Measurements from ENCODE around the gene DSE. TPM values are rescaled to one million over a fixed set of nuclear protein-coding genes. Genes with fewer than 3 reads are reported as not detected.

DSE gene
- total RNA-seq, 1 donor from 2014 or later, result 80.5 TPM

GRCh38 chr6:116431964-116432595, 61.3 kb downstream of the DSE start:
- H3K27ac Mint-ChIP-seq, result no peak overlapping the region
- no peak overlapping the region for H3K4me3 Mint-ChIP-seq
- no peak for DNase-seq (ENCODE audit: extremely low spot score, unreplicated experiment)
- TF ChIP-seq, protein P1, sequence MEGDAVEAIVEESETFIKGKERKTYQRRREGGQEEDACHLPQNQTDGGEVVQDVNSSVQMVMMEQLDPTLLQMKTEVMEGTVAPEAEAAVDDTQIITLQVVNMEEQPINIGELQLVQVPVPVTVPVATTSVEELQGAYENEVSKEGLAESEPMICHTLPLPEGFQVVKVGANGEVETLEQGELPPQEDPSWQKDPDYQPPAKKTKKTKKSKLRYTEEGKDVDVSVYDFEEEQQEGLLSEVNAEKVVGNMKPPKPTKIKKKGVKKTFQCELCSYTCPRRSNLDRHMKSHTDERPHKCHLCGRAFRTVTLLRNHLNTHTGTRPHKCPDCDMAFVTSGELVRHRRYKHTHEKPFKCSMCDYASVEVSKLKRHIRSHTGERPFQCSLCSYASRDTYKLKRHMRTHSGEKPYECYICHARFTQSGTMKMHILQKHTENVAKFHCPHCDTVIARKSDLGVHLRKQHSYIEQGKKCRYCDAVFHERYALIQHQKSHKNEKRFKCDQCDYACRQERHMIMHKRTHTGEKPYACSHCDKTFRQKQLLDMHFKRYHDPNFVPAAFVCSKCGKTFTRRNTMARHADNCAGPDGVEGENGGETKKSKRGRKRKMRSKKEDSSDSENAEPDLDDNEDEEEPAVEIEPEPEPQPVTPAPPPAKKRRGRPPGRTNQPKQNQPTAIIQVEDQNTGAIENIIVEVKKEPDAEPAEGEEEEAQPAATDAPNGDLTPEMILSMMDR (conservative IDR thresholded peaks at IDR 0.05), result no peak
- H3K27me3 Mint-ChIP-seq, result no peaks in the 10 kb centered on the region
- H3K4me1 Mint-ChIP-seq (ENCODE audit: unreplicated experiment), result peaks cover 14% of the 10 kb centered on the region
- H3K36me3 Mint-ChIP-seq, result peaks cover 42% of the 10 kb centered on the region
- H3K9me3 Mint-ChIP-seq, result no peaks in the 10 kb centered on the region

GRCh38 chr6:116433206-116433712, 62.5 kb downstream of the DSE start:
- TF ChIP-seq, protein P1 (conservative IDR thresholded peaks at IDR 0.05), result no peak
- no peaks in the 10 kb centered on the region for H3K9me3 Mint-ChIP-seq
- H3K27me3 Mint-ChIP-seq, result no peaks in the 10 kb centered on the region
- H3K4me1 Mint-ChIP-seq (ENCODE audit: unreplicated experiment), result peaks cover 18% of the 10 kb centered on the region
- no peak overlapping the region for H3K27ac Mint-ChIP-seq
- peaks cover 35% of the 10 kb centered on the region for H3K36me3 Mint-ChIP-seq
- DNase-seq (ENCODE audit: extremely low spot score, unreplicated experiment), result no peak
- H3K4me3 Mint-ChIP-seq, result no peak overlapping the region

GRCh38 chr6:116434056-116434725, 63.4 kb downstream of the DSE start:
- Mint-ChIP-seq H3K4me3 (no peak overlapping the region), H3K36me3 (peaks cover 26% of the 10 kb centered on the region), H3K4me1 (ENCODE audit: unreplicated experiment) (peaks cover 23% of the 10 kb centered on the region), H3K27me3 (no peaks in the 10 kb centered on the region), H3K9me3 (no peaks in the 10 kb centered on the region), H3K27ac (no peak overlapping the region)
- no peak for DNase-seq (ENCODE audit: extremely low spot score, unreplicated experiment)
- TF ChIP-seq, protein P1 (conservative IDR thresholded peaks at IDR 0.05), result no peak

DNA sequence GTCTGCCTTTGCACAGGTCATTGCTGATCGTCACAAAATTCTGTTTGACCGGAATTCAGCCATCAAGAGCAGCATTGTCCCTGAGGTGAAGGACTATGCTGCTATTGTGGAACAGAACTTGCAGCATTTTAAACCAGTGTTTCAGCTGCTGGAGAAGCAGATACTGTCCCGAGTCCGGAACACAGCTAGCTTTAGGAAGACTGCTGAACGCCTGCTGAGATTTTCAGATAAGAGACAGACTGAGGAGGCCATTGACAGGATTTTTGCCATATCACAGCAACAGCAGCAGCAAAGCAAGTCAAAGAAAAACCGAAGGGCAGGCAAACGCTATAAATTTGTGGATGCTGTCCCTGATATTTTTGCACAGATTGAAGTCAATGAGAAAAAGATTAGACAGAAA, 65.8 kb downstream of the DSE start:
- Mint-ChIP-seq H3K4me1 (ENCODE audit: unreplicated experiment) (peaks cover 37% of the 10 kb centered on the region), H3K4me3 (no peak overlapping the region), H3K9me3 (no peaks in the 10 kb centered on the region), H3K27ac (no peak overlapping the region), H3K27me3 (no peaks in the 10 kb centered on the region), H3K36me3 (peaks cover 16% of the 10 kb centered on the region)
- DNase-seq (ENCODE audit: extremely low spot score, unreplicated experiment), result no peak
- TF ChIP-seq, protein P1 (conservative IDR thresholded peaks at IDR 0.05), result no peak

GRCh38 chr6:116437656-116438055, 66.9 kb downstream of the DSE start:
- H3K9me3 Mint-ChIP-seq, result no peaks in the 10 kb centered on the region
- peaks cover 14% of the 10 kb centered on the region for H3K36me3 Mint-ChIP-seq
- H3K27ac Mint-ChIP-seq, result no peak overlapping the region
- H3K4me1 Mint-ChIP-seq (ENCODE audit: unreplicated experiment), result peaks cover 40% of the 10 kb centered on the region
- TF ChIP-seq, protein P1 (conservative IDR thresholded peaks at IDR 0.05), result no peak
- no peaks in the 10 kb centered on the region for H3K27me3 Mint-ChIP-seq
- no peak for DNase-seq (ENCODE audit: extremely low spot score, unreplicated experiment)
- no peak overlapping the region for H3K4me3 Mint-ChIP-seq

Measured in type B pancreatic cell (in vitro differentiated cells).